K562 (cell line): ENCODE data around the gene EML3. TPM values are rescaled to one million over a fixed set of nuclear protein-coding genes. Genes with fewer than 3 reads are reported as not detected.

Experiments used
- ATF7 ChIP-seq: fragments of 450-650 bp; IDR thresholded peaks from 2 replicates; pipeline ENCODE4 v1.7.1; 2014; ENCODE audit warnings: mild to moderate bottlenecking, moderate library complexity
- CC2D1A ChIP-seq: fragments of 450-650 bp; IDR thresholded peaks from 2 replicates; pipeline ENCODE4 v1.6.1; 2017; ENCODE audit warnings: mild to moderate bottlenecking
- DDX20 ChIP-seq: fragments of 450-650 bp; IDR thresholded peaks from 2 replicates; pipeline ENCODE4 v1.6.1; 2016; ENCODE audit warnings: missing genetic modification characterization, low read depth, mild to moderate bottlenecking, missing compliant biosample characterization, moderate library complexity
- DEAF1 ChIP-seq: fragments of 450-650 bp; formaldehyde crosslinking; IDR thresholded peaks from 2 replicates; pipeline ENCODE4 v1.4.0; 2020; ENCODE audit warnings: mild to moderate bottlenecking, moderate library complexity
- NR2F6 ChIP-seq: fragments of 450-650 bp; formaldehyde crosslinking; IDR thresholded peaks from 2 replicates; pipeline ENCODE4 v1.4.0; 2020; ENCODE audit warnings: mild to moderate bottlenecking
- PBX2 ChIP-seq, 2 experiments: IDR thresholded peaks in 1 of 2; conservative IDR thresholded peaks in 1 of 2; 2 replicates each; pipeline ENCODE4 v1.6.1; 2016; ENCODE audit warnings: low read depth in 2 of 2, mild to moderate bottlenecking in 1 of 2, missing compliant biosample characterization in 1 of 2, missing genetic modification characterization in 1 of 2, moderate library complexity in 1 of 2
- PRMT5 ChIP-seq: sonication (generic); formaldehyde crosslinking; IDR thresholded peaks from 2 replicates; pipeline ENCODE4 v1.5.0; 2020; ENCODE audit warnings: missing genetic modification reagents
- TCF15 ChIP-seq: fragments of 250-450 bp; sonication (Bioruptor Pico); IDR thresholded peaks from 2 replicates; pipeline ENCODE4 v1.8.0; 2022; ENCODE audit warnings: moderate library complexity, mild to moderate bottlenecking, inconsistent platforms
- WHSC1 ChIP-seq: IDR thresholded peaks from one replicate; pipeline ENCODE4 v1.6.1; 2012; ENCODE audit warnings: low read length, control low read depth, inconsistent platforms
- ZBTB17 ChIP-seq: fragments of 450-650 bp; formaldehyde crosslinking; IDR thresholded peaks from 2 replicates; pipeline ENCODE4 v1.4.0; 2020; ENCODE audit warnings: mild to moderate bottlenecking
- ZBTB40 ChIP-seq, 2 experiments: fragments of 450-650 bp in 1 of 2; sonication (generic) in 1 of 2; formaldehyde crosslinking in 1 of 2; IDR thresholded peaks; 2 replicates each; pipeline versions ENCODE4 v1.7.1 to v1.9.0; 2016 to 2022; ENCODE audit warnings: inconsistent platforms in 1 of 2, mild to moderate bottlenecking in 1 of 2, missing genetic modification reagents in 1 of 2
- ZNF324 ChIP-seq: fragments of 250-450 bp; sonication (Bioruptor Pico); IDR thresholded peaks from 2 replicates; pipeline ENCODE4 v1.4.0; 2020; ENCODE audit warnings: mild to moderate bottlenecking
- ZNF778 ChIP-seq: fragments of 450-650 bp; formaldehyde crosslinking; IDR thresholded peaks from 2 replicates; pipeline ENCODE4 v1.4.0; 2020; ENCODE audit warnings: mild to moderate bottlenecking, moderate library complexity
- ZZZ3 ChIP-seq: fragments of 450-650 bp; IDR thresholded peaks from 2 replicates; pipeline ENCODE4 v1.6.1; 2016; ENCODE audit warnings: antibody characterized with exemption, mild to moderate bottlenecking, moderate library complexity
- polyA plus RNA-seq, 8 experiments: library from polyadenylated mRNA; depleted of rRNA in 4 of 8; stranded (reverse) in 5 of 8; unstranded in 3 of 8; fragments of >200 nt; fragmentation: Nextera tagmentation in 2 of 8; fragmentation: Illumina TruSeq in 1 of 8; extraction: Ambion mirVana in 2 of 8; extraction: Trizol in 1 of 8; gene quantifications; 2 replicates each; pipeline versions ENCODE4 v1.2.1 to v1.2.3, GENCODE V29; 2011 to 2014; ENCODE audit warnings: inconsistent platforms in 1 of 8, missing spikeins in 1 of 8
- total RNA-seq, 7 experiments: library from RNA; depleted of rRNA in 6 of 7; stranded (reverse); fragments of >200 nt in 6 of 7; fragmentation: Illumina TruSeq in 2 of 7; extraction: Trizol in 2 of 7; gene quantifications; 2 replicates each; pipeline versions ENCODE4 v1.2.1 to v1.2.3, GENCODE V29; 2011 to 2021; ENCODE audit warnings: low replicate concordance in 1 of 7

The EML3 gene
- total and polyA plus RNA-seq, 9 of the 15 experiments (the other 6 are each of a cell fraction or from before 2014, with no cell fraction given): 0.32 to 90.5 (median 26.4) TPM

- peak; percentile 46 for TF ChIP-seq ZBTB40 (IDR thresholded peaks at IDR 0.05)
- no peak for TF ChIP-seq ZBTB40 (CRISPR knock-in tag; IDR thresholded peaks at IDR 0.05)
- TF ChIP-seq PRMT5: no peak
- TF ChIP-seq ZZZ3: no peak
- TF ChIP-seq ZNF778: no peak
- TF ChIP-seq DEAF1 (CRISPR knock-in tag): no peak
- no peak for TF ChIP-seq ZBTB17 (CRISPR knock-in tag)
- no peak for TF ChIP-seq DDX20 (tag)
- TF ChIP-seq WHSC1: no peak
- TF ChIP-seq CC2D1A: 0 out of 2 replicates have a peak, but pooled peaks have one; percentile 10
- TF ChIP-seq ATF7: peak; percentile 86
- TF ChIP-seq ZNF324: no peak
- no peak for TF ChIP-seq PBX2 (CRISPR knock-in tag; IDR thresholded peaks at IDR 0.05; ENCODE audit: low read depth)
- TF ChIP-seq PBX2 (tag; conservative IDR thresholded peaks at IDR 0.05; ENCODE audit: low read depth): no peak
- no peak for TF ChIP-seq TCF15 (CRISPR knock-in tag)
- no peak for TF ChIP-seq NR2F6 (CRISPR knock-in tag)
Observed at GRCh38 chr11:62599069-62599696, 13.4 kb downstream of the EML3 start (continued).
